Measurements from ENCODE around the gene TSG101.

GRCh38 chr11:18490736-18491485, 35.8 kb downstream of the TSG101 start:
- TF ChIP-seq, protein P1, sequence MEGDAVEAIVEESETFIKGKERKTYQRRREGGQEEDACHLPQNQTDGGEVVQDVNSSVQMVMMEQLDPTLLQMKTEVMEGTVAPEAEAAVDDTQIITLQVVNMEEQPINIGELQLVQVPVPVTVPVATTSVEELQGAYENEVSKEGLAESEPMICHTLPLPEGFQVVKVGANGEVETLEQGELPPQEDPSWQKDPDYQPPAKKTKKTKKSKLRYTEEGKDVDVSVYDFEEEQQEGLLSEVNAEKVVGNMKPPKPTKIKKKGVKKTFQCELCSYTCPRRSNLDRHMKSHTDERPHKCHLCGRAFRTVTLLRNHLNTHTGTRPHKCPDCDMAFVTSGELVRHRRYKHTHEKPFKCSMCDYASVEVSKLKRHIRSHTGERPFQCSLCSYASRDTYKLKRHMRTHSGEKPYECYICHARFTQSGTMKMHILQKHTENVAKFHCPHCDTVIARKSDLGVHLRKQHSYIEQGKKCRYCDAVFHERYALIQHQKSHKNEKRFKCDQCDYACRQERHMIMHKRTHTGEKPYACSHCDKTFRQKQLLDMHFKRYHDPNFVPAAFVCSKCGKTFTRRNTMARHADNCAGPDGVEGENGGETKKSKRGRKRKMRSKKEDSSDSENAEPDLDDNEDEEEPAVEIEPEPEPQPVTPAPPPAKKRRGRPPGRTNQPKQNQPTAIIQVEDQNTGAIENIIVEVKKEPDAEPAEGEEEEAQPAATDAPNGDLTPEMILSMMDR (IDR thresholded peaks at IDR 0.05): no peak
- no peak for TF ChIP-seq POLR2A (IDR thresholded peaks at IDR 0.05; ENCODE audit: low read depth)
- TF ChIP-seq EP300 (IDR thresholded peaks at IDR 0.05): no peak
- TF ChIP-seq POLR2AphosphoS5 (IDR thresholded peaks at IDR 0.05): no peak
